Activated naive CD4-positive, alpha-beta T cell treated with anti-CD3 and anti-CD28 coated beads for 36 hours (primary cell): ENCODE measurements around the gene BSND. TPM values are rescaled to one million over a fixed set of nuclear protein-coding genes. Genes with fewer than 3 reads are reported as not detected.

Experiments used
- CTCF ChIA-PET: fragments of 350-600 bp; sonication (Branson Sonifier 250); formaldehyde crosslinking; loops from one replicate; lab custom pipeline; 2021; ENCODE audit warnings: antibody characterized with exemption; lab: Charles Lee
- DNase-seq: peaks from one replicate; pipeline ENCODE4 v3.0.0-alpha.2; 2020
- H3K27ac Mint-ChIP-seq: one replicate; pipeline ENCODE4 v1.8.0; 2021; ENCODE audit warnings: mild to moderate bottlenecking, mixed read lengths
- H3K27me3 Mint-ChIP-seq: one replicate; pipeline ENCODE4 v1.8.0; 2021; ENCODE audit warnings: low read depth, mixed read lengths
- H3K36me3 Mint-ChIP-seq: one replicate; pipeline ENCODE4 v1.8.0; 2021; ENCODE audit warnings: low read depth, mixed read lengths
- H3K4me1 Mint-ChIP-seq: one replicate; pipeline ENCODE4 v1.8.0; 2021; ENCODE audit warnings: low read depth, mixed read lengths
- H3K4me3 Mint-ChIP-seq: one replicate; pipeline ENCODE4 v1.8.0; 2021; ENCODE audit warnings: mild to moderate bottlenecking, moderate library complexity, mixed read lengths
- H3K9me3 Mint-ChIP-seq: one replicate; pipeline ENCODE4 v1.8.0; 2021; ENCODE audit warnings: mixed read lengths
- intact Hi-C: fragments of 100-400 bp; cut with micrococcal nuclease; formaldehyde crosslinking; loops from one replicate; pipeline ENCODE4 v1.15.1; 2023
- total RNA-seq, 2 experiments: library from RNA; stranded (reverse); gene quantifications; one replicate each; pipeline ENCODE4 v1.2.3, GENCODE V29; 2021

BSND gene
- total RNA-seq, 2 experiments from 2014 or later: not detected

GRCh38 chr1:54987427-54987826 lies 11.3 kb upstream of the BSND start:
- Mint-ChIP-seq H3K4me3 (no peak overlapping the region), H3K27me3 (peaks cover 11% of the 10 kb centered on the region), H3K27ac (no peak overlapping the region), H3K4me1 (no peaks in the 10 kb centered on the region), H3K36me3 (no peaks in the 10 kb centered on the region), H3K9me3 (no peaks in the 10 kb centered on the region)
- intact Hi-C loops: no loop called here
- CTCF ChIA-PET: interaction anchor here (1.1 to 1.2 kb wide), 2 partner anchors 9 to 37 kb away, joined by 3 to 5 read pairs; no protein-coding TSS in a partner anchor
- DNase-seq: no peak

GRCh38 chr1:54987919-54988705 lies 10.6 kb upstream of the BSND start:
- Mint-ChIP-seq H3K36me3 (no peaks in the 10 kb centered on the region), H3K4me1 (no peaks in the 10 kb centered on the region), H3K27ac (no peak overlapping the region), H3K4me3 (no peak overlapping the region), H3K27me3 (peaks cover 8% of the 10 kb centered on the region), H3K9me3 (no peaks in the 10 kb centered on the region)
- intact Hi-C loops: no loop called here
- CTCF ChIA-PET: interaction anchor here (1.1 to 1.2 kb wide), 2 partner anchors 8 to 38 kb away, joined by 3 to 5 read pairs; no protein-coding TSS in a partner anchor
- DNase-seq: no peak

- peaks cover under 1% of the 10 kb centered on the region for H3K27me3 Mint-ChIP-seq
- no peak overlapping the region for H3K4me3 Mint-ChIP-seq
- no peaks in the 10 kb centered on the region for H3K9me3 Mint-ChIP-seq
- no peak for DNase-seq
- no peaks in the 10 kb centered on the region for H3K36me3 Mint-ChIP-seq
- H3K4me1 Mint-ChIP-seq: no peaks in the 10 kb centered on the region
- intact Hi-C loops: no loop called here
- CTCF ChIA-PET: interaction anchor here (1.2 to 2.4 kb wide), 2 partner anchors 10 to 44 kb away, joined by 4 to 12 read pairs; partner anchors contain the start of gene BSND
- no peak overlapping the region for H3K27ac Mint-ChIP-seq
Observed at GRCh38 chr1:54988975-54989374, 9.8 kb upstream of the BSND start.

DNA sequence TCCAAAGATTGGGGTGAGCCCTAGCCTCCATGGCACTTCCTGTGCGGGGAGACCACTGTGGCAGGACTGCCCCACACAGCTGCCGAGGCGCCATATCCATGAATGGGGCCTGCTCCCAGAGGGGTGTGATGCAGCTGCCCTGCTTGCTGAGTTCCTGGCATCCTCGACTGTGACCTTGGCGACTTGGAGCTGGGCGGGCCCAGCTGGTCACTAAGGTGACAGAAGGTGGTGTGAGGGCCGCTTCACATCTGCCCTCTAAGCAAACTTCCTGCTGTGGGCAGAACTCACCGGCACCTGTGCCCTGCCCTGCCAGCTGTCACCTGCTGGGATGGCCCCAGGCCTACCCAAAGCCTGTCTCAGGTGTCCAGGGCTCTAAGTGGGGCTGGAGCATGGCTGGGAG lies 9.3 kb upstream of the BSND start:
- no peaks in the 10 kb centered on the region for H3K36me3 Mint-ChIP-seq
- no peak for DNase-seq
- no peaks in the 10 kb centered on the region for H3K9me3 Mint-ChIP-seq
- H3K27ac Mint-ChIP-seq: no peak overlapping the region
- CTCF ChIA-PET: interaction anchor here (1.1 to 2.4 kb wide), 3 partner anchors 10 to 44 kb away, joined by 3 to 12 read pairs (median 4); partner anchors contain the start of gene BSND
- intact Hi-C loops: no loop called here
- H3K4me3 Mint-ChIP-seq: no peak overlapping the region
- H3K27me3 Mint-ChIP-seq: no peaks in the 10 kb centered on the region
- H3K4me1 Mint-ChIP-seq: no peaks in the 10 kb centered on the region

DNA sequence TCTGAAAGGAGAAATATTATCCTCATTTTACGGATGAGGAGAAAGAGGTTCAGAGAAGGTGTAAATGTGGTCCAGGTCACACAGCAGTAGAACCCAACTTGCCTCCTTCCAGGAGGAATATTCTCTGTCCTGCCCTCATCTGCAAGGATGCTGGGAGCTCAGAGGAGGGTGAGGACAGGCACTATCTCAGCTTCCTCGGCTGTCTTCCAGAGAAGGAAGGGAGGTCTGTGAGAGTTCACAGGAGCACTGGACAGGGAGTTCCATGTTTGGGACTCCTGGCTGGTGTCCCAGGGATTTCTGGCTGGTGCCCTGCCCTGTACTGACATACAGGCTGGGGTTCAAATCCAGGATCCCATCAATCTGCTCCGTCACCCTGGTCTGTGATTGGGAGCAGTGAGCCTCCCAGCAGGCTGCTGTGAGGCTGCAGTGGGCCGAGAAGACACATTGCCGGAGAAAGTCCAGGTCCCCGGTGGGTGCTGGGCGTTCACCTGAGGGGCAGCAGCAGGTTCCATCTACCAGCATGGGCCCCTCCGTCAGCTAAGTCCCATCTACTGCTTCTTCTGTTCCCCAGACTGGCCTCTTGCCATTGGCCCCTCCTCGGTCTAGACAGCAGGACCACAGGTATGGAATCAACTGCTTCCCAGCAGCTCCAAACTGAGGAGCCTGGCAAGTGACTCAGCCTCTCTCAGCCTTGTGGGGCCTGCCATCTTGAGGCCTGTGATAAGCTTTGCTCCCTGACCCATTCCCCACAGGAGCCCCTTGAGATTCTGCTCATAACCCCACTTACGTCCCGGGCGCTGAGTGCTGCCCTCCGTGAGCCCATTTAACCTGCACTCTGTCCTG lies 8.5 kb upstream of the BSND start:
- CTCF ChIA-PET: interaction anchor here (1.1 to 2.4 kb wide), 3 partner anchors 9 to 45 kb away, joined by 3 to 12 read pairs (median 4); partner anchors contain the start of gene BSND
- no peaks in the 10 kb centered on the region for H3K4me1 Mint-ChIP-seq
- H3K27ac Mint-ChIP-seq: no peak overlapping the region
- no peak overlapping the region for H3K4me3 Mint-ChIP-seq
- peaks cover 3% of the 10 kb centered on the region for H3K27me3 Mint-ChIP-seq
- H3K9me3 Mint-ChIP-seq: no peaks in the 10 kb centered on the region
- no peaks in the 10 kb centered on the region for H3K36me3 Mint-ChIP-seq
- intact Hi-C loops: no loop called here
- DNase-seq: no peak

- CTCF ChIA-PET: interaction anchor here (1.4 to 2.4 kb wide), 2 partner anchors 31 to 46 kb away, joined by 5 to 12 read pairs; no protein-coding TSS in a partner anchor
- no peaks in the 10 kb centered on the region for H3K9me3 Mint-ChIP-seq
- H3K27me3 Mint-ChIP-seq: peaks cover 10% of the 10 kb centered on the region
- no peak overlapping the region for H3K27ac Mint-ChIP-seq
- DNase-seq: no peak
- no peak overlapping the region for H3K4me3 Mint-ChIP-seq
- H3K36me3 Mint-ChIP-seq: no peaks in the 10 kb centered on the region
- intact Hi-C loops: no loop called here
- peaks cover 5% of the 10 kb centered on the region for H3K4me1 Mint-ChIP-seq
Observed at GRCh38 chr1:54990916-54991315, 7.8 kb upstream of the BSND start.

- Mint-ChIP-seq H3K27me3 (peaks cover 20% of the 10 kb centered on the region), H3K4me3 (no peak overlapping the region), H3K9me3 (no peaks in the 10 kb centered on the region), H3K4me1 (peaks cover 15% of the 10 kb centered on the region), H3K27ac (no peak overlapping the region), H3K36me3 (no peaks in the 10 kb centered on the region)
- DNase-seq: no peak
- intact Hi-C loops: no loop called here
- CTCF ChIA-PET: interaction anchor here (0.6 to 1.5 kb wide), 5 partner anchors 10 to 1087 kb away, joined by 3 to 5 read pairs (median 3); no protein-coding TSS in a partner anchor
Observed at GRCh38 chr1:54991939-54992338, 6.8 kb upstream of the BSND start.

- Mint-ChIP-seq H3K4me3 (no peak overlapping the region), H3K27ac (no peak overlapping the region), H3K4me1 (peaks cover 18% of the 10 kb centered on the region), H3K27me3 (peaks cover 31% of the 10 kb centered on the region), H3K36me3 (no peaks in the 10 kb centered on the region), H3K9me3 (no peaks in the 10 kb centered on the region)
- CTCF ChIA-PET: interaction anchor here (1.1 to 1.5 kb wide), 3 partner anchors 9 to 48 kb away, joined by 3 to 8 read pairs (median 3); no protein-coding TSS in a partner anchor
- no peak for DNase-seq
- intact Hi-C loops: no loop called here
Observed at GRCh38 chr1:54993140-54993539, 5.6 kb upstream of the BSND start.

DNA sequence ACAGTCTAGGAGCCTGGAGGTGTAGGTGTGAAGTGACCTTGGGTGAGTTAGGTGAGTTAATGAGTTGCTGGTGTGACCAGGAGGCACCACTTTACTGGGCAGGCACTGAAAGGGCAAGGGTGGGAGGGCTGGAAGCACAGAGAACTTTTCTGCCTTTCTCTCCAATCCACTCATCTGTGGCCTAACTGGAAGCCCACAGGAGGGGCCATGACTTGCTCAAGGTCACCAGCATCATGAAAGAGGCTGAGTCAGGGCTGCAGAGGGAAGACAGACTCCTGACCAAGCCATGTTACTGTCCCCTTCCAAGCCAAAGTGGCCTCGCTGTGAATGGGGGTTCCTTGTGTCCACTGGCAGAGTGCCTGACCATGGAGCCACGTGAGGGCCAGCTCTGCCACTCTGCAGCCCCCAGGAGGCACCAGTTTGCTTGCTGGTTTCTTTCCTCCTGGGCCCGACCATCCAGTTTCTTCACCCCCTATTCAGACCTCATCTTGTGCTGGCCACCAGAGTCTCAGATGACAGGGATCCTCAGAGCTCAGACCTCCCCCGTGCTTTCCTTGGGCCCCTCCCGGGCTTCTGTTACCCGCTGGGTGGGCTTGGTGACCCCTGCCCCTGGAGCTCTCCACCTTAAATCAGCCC lies 4.3 kb upstream of the BSND start:
- H3K27ac Mint-ChIP-seq: no peak overlapping the region
- intact Hi-C loops: no loop called here
- no peak for DNase-seq
- peaks cover 18% of the 10 kb centered on the region for H3K4me1 Mint-ChIP-seq
- CTCF ChIA-PET: interaction anchor here (0.6 to 4.8 kb wide), 3 partner anchors 44 to 54 kb away, joined by 3 to 72 read pairs (median 5); no protein-coding TSS in a partner anchor
- no peak overlapping the region for H3K4me3 Mint-ChIP-seq
- peaks cover 36% of the 10 kb centered on the region for H3K27me3 Mint-ChIP-seq
- H3K9me3 Mint-ChIP-seq: no peaks in the 10 kb centered on the region
- H3K36me3 Mint-ChIP-seq: no peaks in the 10 kb centered on the region

- CTCF ChIA-PET: interaction anchor here (1.0 to 4.8 kb wide), 6 partner anchors 38 to 110 kb away, joined by 3 to 72 read pairs (median 12); no protein-coding TSS in a partner anchor
- intact Hi-C loops: loop anchor here (5.0 kb wide), 1 partner anchor 193 kb away; the partner anchor contains the start of gene TTC22
- peaks cover 18% of the 10 kb centered on the region for H3K4me1 Mint-ChIP-seq
- H3K27ac Mint-ChIP-seq: no peak overlapping the region
- no peaks in the 10 kb centered on the region for H3K36me3 Mint-ChIP-seq
- H3K9me3 Mint-ChIP-seq: no peaks in the 10 kb centered on the region
- H3K27me3 Mint-ChIP-seq: peaks cover 40% of the 10 kb centered on the region
- DNase-seq: no peak
- no peak overlapping the region for H3K4me3 Mint-ChIP-seq
Observed at GRCh38 chr1:54995013-54995760, 3.5 kb upstream of the BSND start.

DNA sequence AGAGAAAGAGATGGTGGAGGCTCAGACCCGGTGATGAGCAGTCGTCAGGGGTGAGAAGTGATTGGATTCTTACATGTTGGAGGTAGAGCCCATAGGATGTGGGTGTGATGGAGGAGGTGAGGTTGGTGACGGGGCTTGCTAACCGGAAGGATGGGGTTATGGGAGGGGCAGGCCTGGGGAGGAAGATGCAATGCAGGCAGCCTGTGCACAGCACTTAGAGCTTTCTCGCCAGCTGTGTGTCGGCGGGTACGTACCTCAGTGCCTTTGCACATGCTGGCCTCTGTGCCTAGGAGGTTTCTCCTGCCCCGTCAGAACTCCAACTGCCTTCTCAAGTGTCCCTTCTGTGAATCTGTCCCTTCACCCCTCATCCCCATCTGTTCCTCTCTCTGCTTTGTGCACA lies 2.9 kb upstream of the BSND start:
- no peak overlapping the region for H3K4me3 Mint-ChIP-seq
- CTCF ChIA-PET: interaction anchor here (0.5 to 4.8 kb wide), 18 partner anchors 8 to 375 kb away, joined by 3 to 72 read pairs (median 4); a partner anchor contains a TSS
- intact Hi-C loops: loop anchor here (1.0 to 5.0 kb wide), 5 partner anchors 27 to 324 kb away; partner anchors contain the start of gene TTC22

More for the DNA sequence above, 2.9 kb upstream of the BSND start:
- Mint-ChIP-seq H3K27me3 (peaks cover 40% of the 10 kb centered on the region), H3K36me3 (no peaks in the 10 kb centered on the region), H3K27ac (no peak overlapping the region), H3K9me3 (no peaks in the 10 kb centered on the region), H3K4me1 (peaks cover 18% of the 10 kb centered on the region)
- DNase-seq: peak; percentile 31
